Brain microvascular endothelial cell (primary cell): ENCODE results near the gene TEAD3.

Source experiments
- DNase-seq: peaks from one replicate; pipeline ENCODE4 v3.0.0-alpha.2; 2020
- H3K27ac ChIP-seq: fragments of 250-450 bp; sonication (Bioruptor Pico); 2 replicates; pipeline ENCODE4 v1.5.1; 2020; ENCODE audit warnings: mild to moderate bottlenecking, moderate library complexity
- H3K27me3 ChIP-seq: fragments of 250-450 bp; sonication (Bioruptor Pico); replicated peaks from 2 replicates; pipeline ENCODE4 v1.5.1; 2020; ENCODE audit warnings: mild to moderate bottlenecking
- H3K36me3 ChIP-seq: fragments of 250-450 bp; sonication (Bioruptor Pico); replicated peaks from 2 replicates; pipeline ENCODE4 v1.5.1; 2020; ENCODE audit warnings: mild to moderate bottlenecking
- H3K4me3 ChIP-seq: 2 replicates; pipeline ENCODE4 v1.5.1; 2011; ENCODE audit warnings: low read depth, mild to moderate bottlenecking, control low read depth, low read length, moderate library complexity
- CTCF ChIP-seq: IDR thresholded peaks from 2 replicates; pipeline ENCODE4 v1.5.1; 2011; ENCODE audit warnings: low read depth, mild to moderate bottlenecking, moderate library complexity, low read length, control low read depth, inconsistent platforms; ENCODE audit errors: missing control alignments
- in situ Hi-C: cut with HindIII; loops from 2 replicates; pipeline ENCODE4 v1.10.0; 2017; ENCODE audit warnings: low sequenced_read_pairs, low pct_ligation_motif_present

The TEAD3 gene

DNA sequence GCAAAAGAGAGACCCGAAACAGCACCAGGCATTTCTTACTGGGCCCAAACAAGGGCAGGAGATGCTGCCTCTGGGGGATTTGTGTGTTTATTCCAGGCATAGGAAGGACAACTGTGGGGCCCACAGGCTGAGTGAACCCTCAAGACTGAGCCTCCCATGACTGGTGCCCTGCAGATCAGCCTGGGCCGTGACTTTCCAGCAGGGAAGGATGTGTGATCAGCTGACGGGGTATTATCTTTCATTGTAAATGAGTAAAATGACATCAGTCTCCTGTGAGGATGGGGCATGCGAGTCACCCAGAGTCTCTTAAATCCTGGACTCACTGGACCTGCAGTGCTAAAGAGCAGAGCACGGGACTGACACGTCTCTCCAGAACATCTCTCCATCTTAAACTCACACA lies 3.9 kb upstream of the TEAD3 start:
- in situ Hi-C loops: no loop called here
- no peak for TF ChIP-seq CTCF
- Histone ChIP-seq H3K27me3 (no peaks in the 10 kb centered on the region), H3K4me3 (no peak overlapping the region), H3K36me3 (no peaks in the 10 kb centered on the region), H3K27ac (no peak overlapping the region)
- DNase-seq: peak; percentile 25

GRCh38 chr6:35499372-35499771 lies 2.5 kb upstream of the TEAD3 start:
- Histone ChIP-seq H3K27me3 (no peaks in the 10 kb centered on the region), H3K36me3 (no peaks in the 10 kb centered on the region), H3K4me3 (no peak overlapping the region), H3K27ac (no peak overlapping the region)
- no peak for TF ChIP-seq CTCF
- no peak for DNase-seq
- in situ Hi-C loops: no loop called here

DNA sequence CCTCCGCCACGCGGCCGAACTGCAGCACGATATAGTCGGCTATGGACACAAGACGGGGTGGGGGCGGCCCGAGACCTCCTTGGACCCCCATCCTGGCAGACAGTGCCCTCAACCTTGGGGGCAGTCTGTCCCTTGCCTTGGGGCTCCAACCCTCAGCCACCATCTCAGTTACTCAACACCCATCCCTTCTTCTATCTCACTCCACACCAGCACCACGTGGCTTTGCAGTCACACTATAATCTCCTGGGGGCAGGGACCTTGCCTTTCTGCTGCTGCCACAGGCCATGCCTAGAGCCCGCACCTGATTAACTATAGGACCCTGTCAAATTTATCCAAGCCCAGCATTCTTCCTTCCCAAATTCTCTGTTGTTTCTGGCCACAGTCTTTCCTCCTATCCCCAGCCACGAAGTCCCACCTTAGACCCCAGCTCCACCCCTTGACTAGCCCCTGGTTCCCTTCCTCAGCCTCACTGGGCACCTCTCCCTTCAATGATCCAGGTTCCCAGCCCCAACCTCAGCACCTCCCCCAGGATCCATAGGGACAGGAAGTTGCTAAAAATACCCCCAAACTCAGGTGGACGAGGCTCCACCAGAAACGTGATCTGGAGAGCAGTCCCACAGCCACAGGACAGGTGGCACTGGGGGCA lies 1.7 kb upstream of the TEAD3 start:
- no peaks in the 10 kb centered on the region for H3K36me3 ChIP-seq
- no peak overlapping the region for H3K27ac ChIP-seq
- in situ Hi-C loops: no loop called here
- DNase-seq: no peak
- TF ChIP-seq CTCF: no peak
- peak overlapping the region; percentile 70 for H3K4me3 ChIP-seq
- H3K27me3 ChIP-seq: no peaks in the 10 kb centered on the region

DNA sequence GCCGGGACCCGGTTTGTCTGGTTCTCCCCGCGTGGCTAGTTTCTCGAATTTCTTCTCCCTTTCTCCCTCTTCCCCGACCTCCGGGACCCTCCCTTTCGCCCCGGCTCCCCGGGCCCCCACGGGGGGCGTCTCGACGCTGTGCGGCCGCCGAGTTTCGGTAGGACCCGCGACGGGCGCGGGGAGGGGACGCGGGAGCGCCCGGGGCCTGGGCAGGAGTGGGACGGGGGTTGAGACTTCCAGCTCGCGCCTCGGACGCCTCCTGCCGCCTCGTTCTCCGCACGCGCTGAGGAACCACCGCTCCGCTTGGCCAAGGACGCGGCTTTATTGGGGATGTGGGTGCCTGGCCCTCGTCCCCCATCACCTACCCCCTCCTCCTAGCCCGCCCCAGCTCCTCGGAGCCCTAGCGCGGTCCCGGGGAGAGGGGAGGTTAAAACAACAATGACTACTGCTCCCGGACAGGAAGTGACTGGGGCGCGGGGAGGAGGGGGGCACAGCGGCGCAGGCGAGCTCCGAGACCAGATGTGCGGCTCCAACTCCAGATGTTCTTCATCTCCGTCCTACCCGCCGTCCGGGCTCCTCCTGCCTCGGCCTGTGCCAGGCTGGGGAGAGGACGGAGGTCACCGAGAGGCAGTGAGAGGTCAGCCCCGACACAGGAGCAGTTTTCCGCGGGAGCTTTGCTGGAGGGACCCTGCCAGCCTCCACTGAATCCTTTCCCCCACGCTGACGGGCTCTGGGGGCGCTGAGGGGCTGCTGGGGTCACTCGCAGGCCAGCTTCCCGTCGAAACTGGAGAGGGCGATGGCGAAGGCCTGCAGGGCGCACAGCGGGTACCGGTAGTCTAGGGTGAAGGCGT lies 917 bp upstream of the TEAD3 start:
- H3K27ac ChIP-seq: peak overlapping the region; percentile 85

GRCh38 chr6:35496036-35496840 lies 641 bp downstream of the TEAD3 start:
- peak overlapping the region; percentile 45 for H3K27ac ChIP-seq
- TF ChIP-seq CTCF: peak; percentile 1
- DNase-seq: no peak
- in situ Hi-C loops: no loop called here
- peak overlapping the region; percentile 70 for H3K4me3 ChIP-seq
- H3K27me3 ChIP-seq: no peaks in the 10 kb centered on the region
- H3K36me3 ChIP-seq: no peaks in the 10 kb centered on the region

More for the DNA sequence above, 917 bp upstream of the TEAD3 start:
- H3K27me3 ChIP-seq: no peaks in the 10 kb centered on the region
- peak; percentile 6 for TF ChIP-seq CTCF
- H3K4me3 ChIP-seq: peak overlapping the region; percentile 70
- DNase-seq: peak; percentile 60
- in situ Hi-C loops: no loop called here
- H3K36me3 ChIP-seq: no peaks in the 10 kb centered on the region
